NCI-H446 (cell line): Measurements from ENCODE around the gene FAM136A.
"Not testable (repeated sequence)": the region's sequence is repeated elsewhere in the genome, so short reads cannot be mapped to it uniquely, and the experiment has no call there.

Source experiments
- DNase-seq, 2 experiments: peaks; one replicate each; lab custom pipeline; 2025; lab: John Stamatoyannopoulos, UW

The FAM136A gene

GRCh38 chr2:70301344-70302194 lies at the start of gene FAM136A:
Gene FAM136A (minus strand): TSS chr2:70302067. CDS start chr2:70302011, 56 bp downstream.
- peak; percentile 66 to 87 for DNase-seq

GRCh38 chr2:70349921-70350685 lies 48.2 kb upstream of the FAM136A start:
- no peak for DNase-seq

- DNase-seq, result no peak
Measured at GRCh38 chr2:70347831-70348230, 46.0 kb upstream of the FAM136A start.

GRCh38 chr2:70344195-70344594 lies 42.3 kb upstream of the FAM136A start:
- no peak for DNase-seq

- no peak for DNase-seq
Measured at GRCh38 chr2:70341477-70341765, 39.6 kb upstream of the FAM136A start.

- peak; percentile 12 to 48 for DNase-seq
Measured at GRCh38 chr2:70340761-70341476, 39.1 kb upstream of the FAM136A start.

GRCh38 chr2:70340075-70340474 lies 38.2 kb upstream of the FAM136A start:
- no peak for DNase-seq

GRCh38 chr2:70336552-70336951 lies 34.7 kb upstream of the FAM136A start:
- DNase-seq, result no peak

GRCh38 chr2:70331012-70331411 lies 29.1 kb upstream of the FAM136A start:
- no peak for DNase-seq

- DNase-seq, result peak in 1 of 2 experiments; percentile 5
Measured at GRCh38 chr2:70330476-70330875, 28.6 kb upstream of the FAM136A start.

- peak in 1 of 2 experiments; percentile 5 for DNase-seq
Measured at GRCh38 chr2:70328921-70329561, 27.2 kb upstream of the FAM136A start.

GRCh38 chr2:70325875-70326274 lies 24.0 kb upstream of the FAM136A start:
- no peak for DNase-seq

- no peak for DNase-seq
Measured at GRCh38 chr2:70322518-70322917, 20.7 kb upstream of the FAM136A start.

GRCh38 chr2:70321370-70321769 lies 19.5 kb upstream of the FAM136A start:
- no peak for DNase-seq

- DNase-seq, result no peak
Measured at GRCh38 chr2:70314640-70315039, 12.8 kb upstream of the FAM136A start.

GRCh38 chr2:70312560-70312959 lies 10.7 kb upstream of the FAM136A start:
- no peak for DNase-seq

- no peak for DNase-seq
Measured at GRCh38 chr2:70310899-70311298, 9.0 kb upstream of the FAM136A start.

GRCh38 chr2:70305531-70305930 lies 3.7 kb upstream of the FAM136A start:
- DNase-seq, result no peak

- DNase-seq, result no peak
Measured at GRCh38 chr2:70304498-70304897, 2.6 kb upstream of the FAM136A start.

GRCh38 chr2:70303186-70303585 lies 1.3 kb upstream of the FAM136A start:
- DNase-seq, result no peak

- not testable (repeated sequence) for DNase-seq
Measured at GRCh38 chr2:70302195-70302546, 304 bp upstream of the FAM136A start.

- DNase-seq, result peak in 1 of 2 experiments; percentile 20
Measured at GRCh38 chr2:70300771-70301343, 1.0 kb downstream of the FAM136A start.
